GM18511 (cell line): ENCODE results near the gene CCDC150.
"Not testable (repeated sequence)": the region's sequence is repeated elsewhere in the genome, so short reads cannot be mapped to it uniquely, and the experiment has no call there.

Experiments used
- ATAC-seq: cut with Tn5 transposase; IDR thresholded peaks from one replicate; pipeline ENCODE4 v1.9.1; 2021; ENCODE audit warnings: mild to moderate bottlenecking, moderate library complexity; ENCODE audit not compliant: unreplicated experiment

CCDC150 gene

GRCh38 chr2:196639180-196640030 lies at the start of gene CCDC150:
Gene CCDC150, plus strand, starts transcription at chr2:196639715. Its CDS starts 52 bp downstream, at chr2:196639767.
- ATAC-seq, result peak; percentile 99

GRCh38 chr2:196590286-196590685 lies 49.2 kb upstream of the CCDC150 start:
- ATAC-seq, result no peak

GRCh38 chr2:196591004-196591403 lies 48.5 kb upstream of the CCDC150 start:
- ATAC-seq, result no peak

- ATAC-seq, result no peak
Measured at GRCh38 chr2:196591621-196592022, 47.9 kb upstream of the CCDC150 start.

GRCh38 chr2:196592331-196592910 lies 47.1 kb upstream of the CCDC150 start:
- ATAC-seq, result peak; percentile 44

GRCh38 chr2:196592911-196593881 lies 46.3 kb upstream of the CCDC150 start, which contains the start of gene HECW2:
Gene HECW2, minus strand, starts transcription at chr2:196593554.
- peak; percentile 77 for ATAC-seq

- ATAC-seq, result no peak
Measured at GRCh38 chr2:196594158-196594557, 45.4 kb upstream of the CCDC150 start.

- no peak for ATAC-seq
Measured at GRCh38 chr2:196597531-196597930, 42.0 kb upstream of the CCDC150 start.

- ATAC-seq, result no peak
Measured at GRCh38 chr2:196598412-196598811, 41.1 kb upstream of the CCDC150 start.

GRCh38 chr2:196598846-196599245 lies 40.7 kb upstream of the CCDC150 start:
- no peak for ATAC-seq

- ATAC-seq, result no peak
Measured at GRCh38 chr2:196601430-196602306, 37.8 kb upstream of the CCDC150 start.

- ATAC-seq, result no peak
Measured at GRCh38 chr2:196604196-196604595, 35.3 kb upstream of the CCDC150 start.

GRCh38 chr2:196606516-196606915 lies 33.0 kb upstream of the CCDC150 start:
- no peak for ATAC-seq

- ATAC-seq, result no peak
Measured at GRCh38 chr2:196607073-196607472, 32.4 kb upstream of the CCDC150 start.

- ATAC-seq, result not testable (repeated sequence)
Measured at GRCh38 chr2:196607896-196608295, 31.6 kb upstream of the CCDC150 start.

GRCh38 chr2:196609806-196610205 lies 29.7 kb upstream of the CCDC150 start:
- ATAC-seq, result no peak

GRCh38 chr2:196610796-196611195 lies 28.7 kb upstream of the CCDC150 start:
- ATAC-seq, result no peak

GRCh38 chr2:196613302-196613701 lies 26.2 kb upstream of the CCDC150 start:
- ATAC-seq, result no peak

GRCh38 chr2:196617430-196617829 lies 22.1 kb upstream of the CCDC150 start:
- no peak for ATAC-seq

GRCh38 chr2:196618661-196619060 lies 20.9 kb upstream of the CCDC150 start:
- ATAC-seq, result no peak
